SK-N-DZ (cell line): ENCODE results near the gene GLRA3. TPM values are rescaled to one million over a fixed set of nuclear protein-coding genes. Genes with fewer than 3 reads are reported as not detected.
A peak's percentile ranks its signal among the peaks of the same experiment; 100 is the strongest.
"Not testable (repeated sequence)": the region's sequence is repeated elsewhere in the genome, so short reads cannot be mapped to it uniquely, and the experiment has no call there.

ENCODE experiments used
- DNase-seq: peaks from one replicate; pipeline ENCODE4 v3.0.0-alpha.2; 2015; ENCODE audit warnings: low spot score
- polyA plus RNA-seq, 2 experiments: library from polyadenylated mRNA; depleted of rRNA; stranded (reverse); fragments of >200 nt; gene quantifications; 2 replicates each; pipeline ENCODE4 v1.2.3, GENCODE V29; 2014

The GLRA3 gene
- polyA plus RNA-seq (2014; cell fraction: cytosol; rRNA removed): not detected in 2 replicates
- not detected in 2 replicates for polyA plus RNA-seq (2014; cell fraction: nucleus; rRNA removed)

DNA sequence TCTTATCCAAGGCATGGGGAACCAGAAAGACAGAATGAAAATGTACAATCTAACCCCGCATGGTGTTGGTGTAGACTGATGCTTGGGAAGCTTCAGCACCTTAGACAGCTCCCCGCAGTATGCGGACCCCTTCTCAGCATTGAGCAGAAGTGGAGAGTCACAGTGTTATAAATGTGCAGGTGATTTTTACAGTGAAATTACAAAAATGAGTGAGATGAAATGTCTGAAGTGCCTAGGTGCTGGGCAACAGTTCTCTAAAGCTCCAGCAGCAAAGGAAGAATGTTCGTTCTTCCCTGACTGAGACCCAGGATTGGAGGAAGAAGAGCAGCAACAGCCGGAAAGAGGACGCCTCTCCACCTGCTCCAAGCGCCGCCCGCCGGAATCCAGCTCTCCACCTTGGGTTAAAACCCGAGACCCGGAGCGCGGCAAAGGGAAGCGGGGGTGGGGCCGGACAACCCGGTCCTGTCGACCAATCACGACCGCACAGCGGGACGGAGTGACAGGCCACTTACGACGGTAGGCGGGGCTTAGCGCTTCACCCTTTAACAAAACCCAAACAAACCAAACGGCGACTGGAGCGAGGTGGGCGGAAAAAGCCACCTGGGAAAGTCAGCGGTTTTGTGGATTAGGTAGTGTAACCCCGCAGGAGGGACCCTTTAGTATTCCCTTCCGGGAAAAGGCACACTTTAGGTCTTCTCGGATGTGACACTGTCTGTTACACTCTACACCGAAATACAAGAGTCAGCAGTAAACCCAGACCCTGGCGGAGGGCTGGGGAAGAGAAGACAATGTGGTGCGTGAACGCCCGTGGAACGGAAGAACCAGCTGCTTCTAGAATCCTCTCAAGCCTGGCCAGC, at the start of gene GLRA3:
Gene GLRA3, minus strand, starts transcription at position 403 of the 857 bp plus-strand sequence. CDS start 436 bp downstream, outside the sequence.
- peak; percentile 67 for DNase-seq

DNA sequence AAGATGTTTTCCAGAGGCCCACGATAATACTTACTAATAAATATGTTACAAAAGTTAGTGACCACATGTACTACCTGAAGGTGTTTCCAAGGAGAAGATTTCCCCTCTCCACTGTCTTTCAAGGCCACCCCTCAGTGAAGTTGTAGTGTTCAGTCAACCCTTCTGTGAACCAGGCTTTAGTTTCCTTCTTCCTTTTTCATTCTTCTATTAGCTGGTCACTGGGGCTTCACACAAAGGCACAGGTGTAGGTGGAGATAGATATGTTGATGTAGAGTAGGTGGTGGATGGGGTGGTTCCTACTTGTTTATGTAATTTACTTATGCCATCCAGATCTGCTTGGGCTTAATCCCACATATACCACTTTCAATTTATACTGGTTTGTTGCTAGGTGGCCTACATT, 45.9 kb upstream of the GLRA3 start:
- no peak for DNase-seq

DNA sequence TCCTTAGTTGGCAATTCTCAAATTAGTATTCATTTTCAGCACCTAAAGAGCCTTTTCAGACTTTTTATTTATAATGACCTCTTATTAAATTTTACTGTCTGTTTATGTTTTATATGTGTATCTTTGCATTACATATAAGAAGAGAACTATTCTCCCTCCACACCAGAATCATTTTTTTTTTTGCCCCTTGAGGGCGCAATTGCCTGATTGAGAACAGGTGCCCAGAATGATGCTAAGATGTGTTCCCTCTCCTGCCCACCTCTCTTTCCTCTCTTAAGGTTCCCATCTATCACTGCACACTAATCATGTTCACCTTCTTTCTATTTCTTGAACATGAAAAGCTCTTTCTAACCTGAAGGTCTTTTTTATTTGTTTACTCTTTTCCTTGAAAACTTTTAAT, 44.9 kb upstream of the GLRA3 start:
- DNase-seq: no peak

DNA sequence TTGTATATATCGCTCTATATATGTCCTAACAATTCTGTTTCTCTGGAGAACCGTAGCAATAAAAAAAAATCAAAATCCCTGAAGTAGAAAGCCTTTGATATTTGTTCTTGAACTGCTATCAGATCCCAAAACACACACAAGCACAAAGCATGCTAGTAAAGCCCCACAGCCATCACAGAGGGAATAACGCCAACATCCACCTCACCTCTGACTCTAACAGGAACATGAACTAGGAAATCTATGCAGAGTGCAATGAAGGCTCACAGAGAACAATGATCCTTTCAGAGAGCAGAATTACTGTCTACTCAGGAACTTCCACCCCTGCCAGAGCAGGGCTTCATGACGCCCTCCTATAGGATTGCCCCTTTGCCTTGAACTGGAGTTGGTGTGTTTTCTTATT, 44.1 kb upstream of the GLRA3 start:
- DNase-seq: not testable (repeated sequence)

DNA sequence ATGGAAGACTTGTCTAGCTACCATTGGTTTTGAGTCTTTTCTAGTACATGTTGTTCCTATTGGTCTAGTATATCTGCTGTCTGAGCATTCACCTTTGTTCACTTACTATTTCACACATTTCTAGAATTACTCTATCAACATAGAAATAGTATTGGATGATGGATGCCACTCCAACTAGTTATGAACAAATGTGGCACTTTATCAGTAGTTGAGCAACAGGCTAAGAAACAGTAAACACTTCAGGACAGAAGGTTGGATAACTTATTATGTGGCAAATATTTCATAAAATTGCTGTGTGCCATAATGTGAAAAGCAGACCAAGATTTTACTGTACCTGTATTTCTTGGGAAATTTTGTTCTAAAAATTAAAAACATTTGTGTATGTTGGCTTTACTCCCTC, 42.4 kb upstream of the GLRA3 start:
- no peak for DNase-seq

DNA sequence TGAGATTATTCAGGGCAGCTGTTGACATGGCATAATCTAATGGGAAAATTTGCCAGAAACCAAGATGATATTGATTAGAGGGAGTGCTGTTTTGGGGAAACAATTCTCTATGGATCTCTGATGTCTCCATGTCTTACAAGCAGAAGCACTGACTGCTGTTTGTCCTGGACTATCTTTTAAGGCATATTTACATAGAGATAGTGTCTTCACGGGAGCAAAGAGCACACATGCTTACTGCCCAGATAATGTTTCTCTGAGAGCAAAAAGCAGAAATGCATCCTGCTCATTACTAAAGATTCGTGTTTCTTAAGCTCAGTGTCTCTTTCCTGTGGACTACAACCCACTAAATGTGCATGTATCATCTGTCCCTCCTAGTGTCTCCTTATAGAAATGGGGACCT, 41.3 kb upstream of the GLRA3 start:
- DNase-seq: no peak

DNA sequence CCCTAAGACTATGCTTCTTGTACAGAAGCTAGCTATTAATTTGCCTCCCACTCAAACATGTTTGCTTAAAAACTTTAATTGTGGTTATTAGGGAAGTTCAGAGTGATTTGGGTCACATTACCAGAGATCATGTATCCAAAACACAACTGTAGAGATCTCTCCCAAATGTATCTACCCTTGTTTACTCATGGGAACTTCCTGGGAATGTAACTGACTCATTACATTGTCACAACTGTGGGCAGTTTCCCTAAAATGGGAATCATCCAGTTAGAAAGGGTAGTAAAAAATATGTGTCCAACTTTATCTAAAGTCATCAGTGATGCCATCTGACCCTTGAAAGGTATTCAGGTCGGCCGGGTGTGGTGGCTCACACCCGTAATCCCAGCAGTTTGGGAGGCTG, 40.3 kb upstream of the GLRA3 start:
- DNase-seq: no peak

DNA sequence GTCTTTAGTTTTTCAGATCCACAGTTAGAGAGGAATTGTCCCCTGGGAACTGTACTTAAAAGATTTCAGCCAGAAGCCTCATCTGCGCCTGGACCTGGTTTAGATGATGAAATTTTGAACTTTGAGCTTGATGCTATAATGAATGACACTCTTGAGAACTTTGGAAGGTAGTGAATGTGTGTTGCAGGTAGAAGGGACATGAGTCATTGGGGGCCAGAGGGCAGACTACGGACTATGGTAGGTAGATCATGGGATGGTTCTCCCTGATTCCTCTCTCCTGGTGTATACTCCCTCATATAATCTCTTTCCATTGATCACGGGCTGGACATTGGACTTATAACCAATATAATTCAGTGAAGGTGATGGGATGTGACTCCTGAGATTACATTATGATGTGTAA, 38.9 kb upstream of the GLRA3 start:
- DNase-seq: no peak

DNA sequence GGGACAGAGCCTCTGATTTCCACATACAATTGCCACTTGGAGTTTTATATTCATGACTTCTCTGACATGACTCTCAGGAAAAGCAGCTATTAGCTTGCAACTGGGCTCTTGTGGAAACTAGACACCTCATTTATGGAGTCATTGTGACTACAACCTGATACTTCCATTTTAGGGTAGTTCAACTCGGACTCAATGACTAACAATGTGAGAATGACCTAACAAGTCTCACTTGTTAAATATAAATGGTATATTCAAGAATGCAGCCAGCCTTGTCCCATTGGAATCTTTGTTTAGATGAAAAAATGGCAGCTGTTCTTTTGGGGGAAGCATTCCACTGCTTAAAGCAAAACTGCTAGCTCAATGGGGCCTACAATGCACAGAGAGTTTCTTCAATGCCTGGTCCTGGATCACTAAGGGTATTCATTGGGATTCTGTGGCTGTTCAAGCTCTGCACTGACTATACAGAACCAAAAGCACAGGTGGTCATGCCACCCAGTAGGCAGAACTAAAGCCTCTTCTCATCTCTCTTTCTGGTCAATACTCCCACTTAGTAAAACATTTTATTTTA, 36.5 kb upstream of the GLRA3 start:
- no peak for DNase-seq

DNA sequence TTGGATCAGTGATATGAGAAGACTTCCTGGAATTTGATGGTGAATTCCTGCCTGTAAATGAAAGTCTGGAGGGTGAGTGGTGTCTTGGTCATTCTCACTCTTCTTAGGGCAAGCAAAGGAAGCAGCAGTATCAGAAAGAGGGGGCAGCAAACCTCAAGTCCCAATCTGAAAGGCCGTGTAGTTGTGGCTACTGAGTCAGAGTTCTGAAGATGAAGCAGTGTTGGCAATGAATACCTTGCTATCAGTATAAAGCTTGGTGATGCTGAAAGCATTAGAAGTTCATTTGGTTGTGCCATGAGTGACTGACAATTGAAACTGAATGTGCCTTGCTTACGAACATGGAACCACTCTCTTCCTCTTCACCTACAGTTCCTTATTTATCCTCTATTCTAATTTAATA, 35.0 kb upstream of the GLRA3 start:
- no peak for DNase-seq

DNA sequence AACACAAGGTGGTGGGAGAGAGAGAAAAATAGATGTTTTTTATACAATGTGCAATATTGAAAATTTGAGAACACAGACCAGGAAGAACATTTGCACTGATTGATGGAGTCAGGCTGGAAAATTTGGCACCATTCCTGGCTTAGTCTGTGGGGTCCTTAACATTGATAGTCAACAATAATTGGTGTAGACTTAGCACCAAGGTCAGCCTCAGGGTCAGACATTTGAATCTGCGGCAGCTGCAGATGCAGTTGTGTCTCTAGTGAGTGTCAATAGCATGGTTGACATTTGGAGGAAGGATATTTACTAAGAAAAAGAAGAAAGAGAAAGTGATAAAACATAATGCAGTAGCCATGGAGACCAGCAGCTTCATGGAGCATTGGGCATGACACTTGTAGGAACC, 31.5 kb upstream of the GLRA3 start:
- DNase-seq: no peak

DNA sequence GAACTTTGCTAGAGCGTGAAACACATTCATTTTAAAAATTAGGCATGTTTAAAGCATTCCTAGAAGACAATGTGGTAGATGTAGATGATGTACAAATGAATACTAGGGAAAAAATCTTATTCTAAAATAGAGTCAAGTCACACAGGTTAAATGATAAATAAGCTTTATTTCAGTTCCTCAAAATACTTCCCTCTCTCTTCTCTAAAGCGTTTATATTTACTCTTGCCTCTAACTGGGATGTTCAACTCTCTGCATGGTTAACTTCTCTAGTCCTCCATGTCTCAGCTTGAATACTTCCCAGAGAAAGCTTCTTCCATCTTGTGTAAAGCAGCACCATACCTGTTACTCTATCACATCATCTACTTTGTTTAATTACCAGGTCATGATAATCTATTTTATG, 30.9 kb upstream of the GLRA3 start:
- DNase-seq: no peak

DNA sequence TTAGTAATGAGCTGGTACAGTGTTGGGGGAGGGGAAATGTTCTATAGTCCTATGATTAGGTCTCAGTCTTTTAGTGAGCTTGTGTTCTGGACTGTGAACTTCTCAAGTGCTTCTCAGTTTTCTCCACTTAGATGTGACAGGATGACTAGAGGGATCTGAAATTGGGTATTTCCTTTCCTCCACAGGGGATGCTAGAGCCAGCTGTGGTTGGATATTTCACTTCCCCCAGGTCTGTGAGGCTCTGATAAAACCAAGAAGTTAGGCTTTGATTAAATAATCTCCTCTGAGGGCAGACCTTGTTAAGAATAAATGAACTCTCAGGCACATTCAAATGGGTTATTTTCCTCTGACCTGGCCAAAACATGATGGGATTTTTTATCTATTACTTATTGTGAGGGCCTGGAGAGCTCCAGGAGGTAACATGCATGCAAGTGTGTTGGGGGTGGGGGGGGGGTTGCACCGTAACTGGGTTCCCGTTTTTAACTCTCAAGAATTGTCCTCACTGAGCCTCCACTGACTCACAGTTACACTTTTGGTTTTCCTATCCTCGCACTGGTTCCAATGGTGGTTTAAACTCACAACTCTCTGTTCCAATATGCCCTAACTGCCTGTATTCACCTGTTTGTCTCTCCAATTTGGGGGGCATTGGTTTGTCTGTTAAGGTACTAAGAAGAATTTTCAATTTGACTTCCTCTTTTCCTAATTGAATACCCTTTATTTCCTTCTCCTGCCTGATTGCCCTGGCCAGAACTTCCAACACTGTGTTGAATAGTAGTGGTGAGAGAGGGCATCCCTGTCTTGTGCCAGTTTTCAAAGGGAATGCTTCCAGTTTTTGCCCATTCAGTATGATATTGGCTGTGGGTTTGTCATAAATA, 28.1 kb upstream of the GLRA3 start:
- no peak for DNase-seq

DNA sequence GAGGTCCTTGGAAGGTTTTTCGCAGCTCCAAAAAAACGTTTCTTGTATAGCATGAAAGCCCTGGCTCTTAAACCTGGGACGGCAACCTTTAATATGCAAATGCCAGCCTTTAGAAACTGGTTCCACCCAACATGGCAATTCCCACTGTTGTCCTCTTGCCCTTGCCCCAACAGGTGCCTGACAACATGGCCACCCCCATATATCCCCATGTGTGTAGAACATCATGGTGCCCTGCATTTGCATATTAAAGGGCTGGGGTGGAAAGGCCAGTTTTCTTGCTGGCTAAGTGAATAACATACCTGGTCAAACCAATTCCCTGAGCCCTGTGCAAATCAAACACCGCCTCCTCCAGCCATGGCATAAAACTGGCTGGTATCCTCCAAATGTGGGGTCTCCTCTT, 26.0 kb upstream of the GLRA3 start:
- no peak for DNase-seq

DNA sequence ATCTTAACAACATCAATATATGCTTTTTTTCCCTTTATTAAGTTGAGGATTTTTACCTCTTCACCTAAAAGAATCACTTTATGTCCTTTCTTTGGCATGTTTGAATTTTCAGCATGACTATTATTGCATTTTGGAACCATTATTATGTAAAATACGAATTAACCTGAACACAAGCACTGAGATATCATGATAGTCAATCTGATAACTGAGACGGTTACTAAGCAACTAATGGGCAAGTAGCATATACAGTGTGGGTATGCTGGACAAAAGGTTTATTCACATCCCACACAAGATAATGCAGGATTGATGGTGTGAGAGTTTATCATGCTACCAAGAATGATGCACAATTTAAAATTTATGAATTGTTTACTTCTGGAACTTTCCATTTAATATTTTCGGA, 24.6 kb upstream of the GLRA3 start:
- DNase-seq: no peak

DNA sequence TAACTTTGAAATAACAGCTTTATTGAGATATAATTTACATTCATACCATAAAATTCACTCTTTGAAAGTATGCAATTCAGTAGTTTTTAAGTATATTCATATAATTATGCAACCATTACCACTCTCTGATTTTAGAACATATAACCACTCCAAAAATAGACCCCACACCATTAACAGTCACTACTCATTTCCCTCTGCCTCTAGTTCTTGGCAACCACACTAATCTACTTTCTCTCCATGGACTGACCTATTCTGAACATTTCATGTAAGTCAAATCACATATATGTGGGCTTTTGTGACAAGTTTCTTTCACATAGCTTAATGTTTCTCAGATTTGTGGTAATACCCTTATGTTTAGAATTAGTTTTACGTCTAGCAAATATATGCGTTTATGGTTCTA, 19.5 kb upstream of the GLRA3 start:
- DNase-seq: no peak

DNA sequence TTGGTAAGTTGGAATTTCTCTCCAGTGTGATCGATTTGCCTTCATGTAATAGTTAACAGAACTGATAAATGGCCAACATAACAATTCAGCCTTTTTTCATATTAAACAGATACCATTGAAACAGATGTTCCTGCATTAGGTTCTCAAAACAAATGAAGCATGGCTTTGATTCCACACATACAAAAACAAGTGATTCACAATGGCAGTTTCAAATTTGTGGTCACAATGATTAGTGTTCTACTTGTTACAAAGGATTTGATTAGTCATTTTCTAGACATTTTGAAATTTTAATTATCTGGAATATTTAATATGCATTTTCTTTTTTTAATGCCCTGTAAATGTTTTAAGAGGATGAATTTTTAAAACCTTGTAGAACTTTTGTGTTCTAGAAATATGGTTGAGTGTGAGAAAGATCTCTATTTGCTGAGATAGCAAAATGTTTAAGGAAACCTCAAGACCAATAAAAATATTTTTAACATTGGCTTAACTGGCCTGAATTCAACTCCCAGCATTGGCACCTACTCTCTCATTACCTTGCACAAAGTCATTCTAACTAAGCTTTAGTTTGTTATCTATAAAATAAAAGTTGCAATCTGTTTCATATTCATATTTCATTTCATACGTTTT, 18.9 kb upstream of the GLRA3 start:
- DNase-seq: no peak

DNA sequence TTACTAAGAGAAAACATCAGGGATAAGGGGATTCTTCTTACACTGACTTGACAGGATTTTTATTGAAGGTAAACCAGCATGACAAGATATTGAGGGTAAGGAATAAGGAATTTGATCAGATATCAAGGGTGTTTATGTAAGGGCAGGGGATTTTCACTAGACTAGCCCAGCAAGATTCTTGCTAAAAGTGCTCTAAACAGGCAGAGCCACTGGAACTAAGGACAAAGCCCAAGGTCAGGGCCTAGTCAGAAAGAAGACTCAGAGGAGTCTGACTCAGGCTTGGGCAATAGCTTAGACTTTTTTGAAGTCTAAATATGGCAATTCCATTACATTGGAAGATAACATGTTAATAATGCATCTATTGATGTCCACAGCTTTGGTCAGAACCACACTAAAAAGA, 6.5 kb upstream of the GLRA3 start:
- DNase-seq: no peak

DNA sequence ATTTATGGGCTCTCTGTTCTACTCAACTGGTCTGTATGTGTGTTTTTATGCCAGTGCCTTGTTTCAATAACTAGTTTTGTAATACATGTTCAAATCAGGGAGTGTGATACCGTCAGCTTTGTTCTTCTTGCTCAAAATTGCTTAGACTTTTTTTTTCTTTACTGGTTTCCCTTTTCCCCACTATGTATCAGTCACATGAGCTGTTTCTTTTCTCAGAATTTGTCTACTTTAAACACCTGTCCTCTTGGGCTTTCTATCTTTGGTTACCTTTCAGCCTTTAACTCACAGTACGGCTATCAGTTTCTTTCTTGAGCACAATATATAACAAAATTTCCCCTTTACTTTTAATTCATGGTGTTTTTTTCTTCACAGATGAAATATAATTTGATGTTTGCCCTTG, 5.4 kb upstream of the GLRA3 start:
- no peak for DNase-seq

DNA sequence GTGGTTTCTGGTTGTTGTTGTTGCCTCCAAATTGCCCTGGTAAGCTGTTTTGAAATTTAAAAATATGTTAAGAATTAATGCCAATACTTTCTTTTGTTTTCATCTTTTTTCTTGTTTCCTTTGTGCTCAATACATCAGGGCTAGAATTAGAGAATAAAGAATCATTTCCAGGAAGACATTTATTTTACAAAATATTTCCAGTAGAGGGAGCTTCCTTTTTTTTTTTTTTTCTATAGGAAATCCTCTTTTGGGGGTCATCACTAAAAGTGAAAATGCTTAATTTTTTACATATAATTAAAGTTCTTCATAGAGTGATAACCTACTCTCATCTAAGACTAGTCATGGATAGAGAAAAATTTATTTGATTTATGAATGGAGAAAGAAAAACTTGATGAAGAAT, 2.4 kb downstream of the GLRA3 start:
- no peak for DNase-seq

DNA sequence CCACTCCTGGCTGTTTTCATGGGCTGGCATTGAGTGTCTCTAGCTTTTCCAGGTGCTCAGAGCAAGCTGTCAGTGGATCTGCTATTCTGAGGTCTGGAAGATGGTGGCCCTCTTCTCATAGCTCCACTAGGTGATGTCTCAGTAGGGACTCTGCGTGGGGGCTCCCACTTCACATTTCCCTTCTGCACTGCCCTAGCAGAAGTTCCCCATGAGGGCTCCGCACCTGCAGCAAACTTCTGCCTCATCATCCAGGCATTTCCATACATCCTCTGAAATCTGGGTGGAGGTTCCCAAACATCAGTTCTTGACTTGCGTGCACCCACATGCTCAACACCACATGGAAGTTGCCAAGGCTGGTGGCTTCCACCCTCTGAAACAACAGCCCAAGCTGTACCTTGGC, 13.8 kb downstream of the GLRA3 start:
- DNase-seq: no peak

DNA sequence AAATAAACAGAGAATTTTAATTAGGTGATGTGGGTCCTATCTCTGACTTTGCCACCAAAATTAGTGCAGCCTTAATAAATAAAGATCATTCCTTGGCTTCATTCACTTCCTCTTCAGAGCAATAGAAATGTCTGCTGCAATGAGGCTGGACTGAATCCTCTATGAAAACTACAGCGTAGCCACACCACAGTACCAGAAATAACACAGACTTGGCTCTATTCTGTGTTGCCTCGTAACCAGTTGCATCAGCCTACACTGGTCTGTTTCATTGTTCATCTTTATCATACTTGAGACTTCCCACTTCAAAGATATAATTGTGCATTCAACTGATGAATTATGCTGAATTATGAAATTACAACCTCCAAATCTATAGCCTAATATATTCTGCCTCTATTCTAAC, 15.8 kb downstream of the GLRA3 start:
- DNase-seq: no peak
